ENCODE measurements around the gene VAMP7. TPM values are rescaled to one million over a fixed set of nuclear protein-coding genes. Genes with fewer than 3 reads are reported as not detected.

The VAMP7 gene
- total and polyA plus RNA-seq, 2 of the 8 experiments (the other 6 are each of a cell fraction or from before 2014, with no cell fraction given) = 14.2 to 22.1 TPM

- no peak for TF ChIP-seq CHD1 (IDR thresholded peaks at IDR 0.05; ENCODE audit: low read depth, low read length)
These were observed 81.8 kb downstream of the VAMP7 start (continued) for GRCh38 chrX:155962906-155963305.
